MCF 10A (cell line): ENCODE data around the gene UTP11. TPM values are rescaled to one million over a fixed set of nuclear protein-coding genes. Genes with fewer than 3 reads are reported as not detected.

Experiments
- BruUV-seq: library from RNA; stranded (reverse); fragments of 400-500 nt; replicated peaks from 2 replicates; lab custom pipeline; 2021; lab: Mats Ljungman, UMichigan
- CTCF ChIA-PET: fragments of 300-600 bp; sonication (Branson Sonifier 250); formaldehyde crosslinking; extraction: SDS; loops from one replicate; lab custom pipeline; 2021; ENCODE audit warnings: antibody characterized with exemption, inconsistent platforms; lab: Yijun Ruan, JAX
- POLR2A ChIA-PET: fragments of 300-600, 350-650 bp; sonication (Branson Sonifier 250); formaldehyde crosslinking; extraction: SDS; loops from one replicate; lab custom pipeline; 2020; ENCODE audit warnings: antibody characterized with exemption, inconsistent platforms; lab: Yijun Ruan, JAX
- DNase-seq: peaks from one replicate; pipeline ENCODE4 v3.0.0-alpha.2; 2018; ENCODE audit not compliant: unreplicated experiment
- H3K27ac Mint-ChIP-seq: one replicate; pipeline ENCODE4 v1.8.0; 2022; ENCODE audit warnings: mild to moderate bottlenecking, low read depth, mixed read lengths; ENCODE audit not compliant: unreplicated experiment
- H3K27me3 Mint-ChIP-seq: one replicate; pipeline ENCODE4 v1.8.0; 2022; ENCODE audit warnings: mixed read lengths; ENCODE audit not compliant: insufficient read depth, unreplicated experiment
- H3K36me3 Mint-ChIP-seq: one replicate; pipeline ENCODE4 v1.8.0; 2022; ENCODE audit warnings: mild to moderate bottlenecking, moderate library complexity, mixed read lengths; ENCODE audit not compliant: insufficient read depth, unreplicated experiment
- H3K4me1 Mint-ChIP-seq: one replicate; pipeline ENCODE4 v1.8.0; 2022; ENCODE audit warnings: mixed read lengths; ENCODE audit not compliant: insufficient read depth, unreplicated experiment
- H3K4me3 Mint-ChIP-seq: one replicate; pipeline ENCODE4 v1.8.0; 2022; ENCODE audit warnings: mild to moderate bottlenecking, moderate library complexity, mixed read lengths; ENCODE audit not compliant: unreplicated experiment
- H3K9me3 Mint-ChIP-seq: one replicate; pipeline ENCODE4 v1.8.0; 2022; ENCODE audit warnings: mixed read lengths; ENCODE audit not compliant: unreplicated experiment
- intact Hi-C: fragments of 100-400 bp; cut with micrococcal nuclease; formaldehyde crosslinking; loops from 2 replicates; pipeline ENCODE4 v1.14.1; 2022
- total RNA-seq: library from RNA; stranded (reverse); gene quantifications from 2 replicates; pipeline ENCODE4 v1.2.3, GENCODE V29; 2022
- TF ChIP-seq, protein P1 (sequence below): fragments of 200-600 bp; IDR thresholded peaks from one replicate; pipeline ENCODE4 v1.8.0; 2022; ENCODE audit warnings: antibody characterized with exemption, mild to moderate bottlenecking; ENCODE audit not compliant: unreplicated experiment

The UTP11 gene
- total RNA-seq, 1 experiment from 2014 or later: 66.5 TPM

DNA sequence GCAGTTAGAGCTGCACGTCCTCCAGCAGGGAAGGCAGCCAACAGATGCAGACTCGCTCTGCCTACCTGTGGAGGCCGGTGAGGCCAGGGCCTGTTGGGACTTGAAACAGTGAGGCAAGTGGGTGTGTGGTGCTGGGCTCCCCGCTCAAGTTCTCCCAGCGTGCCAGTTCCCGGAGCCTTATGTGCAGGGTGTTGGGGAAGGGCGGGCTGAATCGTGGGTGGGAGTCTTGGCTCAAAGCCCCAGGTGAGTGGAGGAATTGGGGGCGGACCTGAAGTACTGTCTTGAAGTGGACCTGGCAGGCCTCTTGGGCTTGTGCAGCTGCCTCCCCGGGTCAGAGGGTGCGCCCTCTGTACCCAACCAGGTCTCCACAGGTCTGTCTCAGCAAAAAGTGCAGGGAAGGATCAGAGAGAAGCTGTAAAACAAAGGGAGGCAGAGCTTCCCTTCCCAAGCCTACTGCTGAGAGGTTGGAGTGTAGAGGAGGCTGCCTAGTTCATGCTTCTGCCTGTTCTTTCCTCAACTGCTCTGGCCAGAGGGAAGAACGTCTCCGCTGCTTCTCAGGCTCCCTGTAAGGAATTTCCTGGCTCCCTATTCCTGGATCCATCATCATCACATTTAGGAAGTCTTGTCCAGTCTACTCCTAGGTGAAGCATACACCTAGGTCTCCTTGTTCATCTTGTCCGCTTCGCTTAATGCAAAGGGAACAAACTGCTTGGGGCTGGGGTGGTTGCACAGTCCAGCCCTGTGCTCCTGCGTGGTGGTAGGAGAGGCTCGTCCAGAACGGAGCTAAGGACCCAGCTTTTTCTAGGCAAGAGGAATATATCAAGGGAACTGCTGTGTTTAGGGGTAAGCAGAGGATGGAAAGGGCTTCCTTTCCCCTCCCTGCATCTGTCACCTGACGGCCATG, 14.9 kb downstream of the UTP11 start:
- Mint-ChIP-seq H3K36me3 (peaks cover 44% of the 10 kb centered on the region), H3K27ac (peak overlapping the region; percentile 54), H3K9me3 (no peaks in the 10 kb centered on the region), H3K4me1 (peaks cover 41% of the 10 kb centered on the region), H3K27me3 (no peaks in the 10 kb centered on the region), H3K4me3 (peak overlapping the region; percentile 38)
- peak; percentile 92 for DNase-seq
- CTCF ChIA-PET: interaction anchor here (0.6 to 5.3 kb wide), 42 partner anchors 8 to 818 kb away, joined by 3 to 58 read pairs (median 4); partner anchors contain the start of gene UTP11
- intact Hi-C loops: loop anchor here (2.0 to 5.0 kb wide), 2 partner anchors 35 to 125 kb away; no protein-coding TSS in a partner anchor
- POLR2A ChIA-PET: interaction anchor here (0.6 to 6.1 kb wide), 22 partner anchors 9 to 964 kb away, joined by 3 to 42 read pairs (median 4); partner anchors contain the start of genes POU3F1, RRAGC and UTP11
- TF ChIP-seq, protein P1, sequence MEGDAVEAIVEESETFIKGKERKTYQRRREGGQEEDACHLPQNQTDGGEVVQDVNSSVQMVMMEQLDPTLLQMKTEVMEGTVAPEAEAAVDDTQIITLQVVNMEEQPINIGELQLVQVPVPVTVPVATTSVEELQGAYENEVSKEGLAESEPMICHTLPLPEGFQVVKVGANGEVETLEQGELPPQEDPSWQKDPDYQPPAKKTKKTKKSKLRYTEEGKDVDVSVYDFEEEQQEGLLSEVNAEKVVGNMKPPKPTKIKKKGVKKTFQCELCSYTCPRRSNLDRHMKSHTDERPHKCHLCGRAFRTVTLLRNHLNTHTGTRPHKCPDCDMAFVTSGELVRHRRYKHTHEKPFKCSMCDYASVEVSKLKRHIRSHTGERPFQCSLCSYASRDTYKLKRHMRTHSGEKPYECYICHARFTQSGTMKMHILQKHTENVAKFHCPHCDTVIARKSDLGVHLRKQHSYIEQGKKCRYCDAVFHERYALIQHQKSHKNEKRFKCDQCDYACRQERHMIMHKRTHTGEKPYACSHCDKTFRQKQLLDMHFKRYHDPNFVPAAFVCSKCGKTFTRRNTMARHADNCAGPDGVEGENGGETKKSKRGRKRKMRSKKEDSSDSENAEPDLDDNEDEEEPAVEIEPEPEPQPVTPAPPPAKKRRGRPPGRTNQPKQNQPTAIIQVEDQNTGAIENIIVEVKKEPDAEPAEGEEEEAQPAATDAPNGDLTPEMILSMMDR: no peak
- no TSS peak for BruUV-seq

DNA sequence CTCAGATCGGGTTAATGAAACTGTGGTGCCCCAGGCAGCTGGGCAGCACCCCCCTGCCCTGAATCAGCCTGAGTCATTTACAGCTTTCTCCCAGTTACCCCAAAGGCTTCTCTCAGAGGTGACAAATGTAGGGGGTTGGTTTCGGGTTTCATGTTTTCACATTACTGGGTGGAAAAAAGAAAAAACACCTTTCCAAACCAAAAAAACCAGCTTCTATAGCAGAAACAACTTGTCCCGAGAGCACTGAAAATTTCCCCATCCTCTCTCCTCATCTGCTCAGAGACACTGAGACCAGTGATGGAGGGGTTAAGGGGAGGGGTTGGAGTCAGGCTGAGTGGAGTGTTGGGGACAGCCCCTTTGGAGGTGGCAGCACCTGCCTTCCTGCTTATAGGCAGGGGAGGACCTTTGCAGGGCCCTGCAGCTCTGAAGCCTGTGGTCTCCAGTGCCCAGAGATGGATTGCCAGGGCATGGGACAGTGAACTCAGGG, 15.6 kb downstream of the UTP11 start:
- H3K36me3 Mint-ChIP-seq: peaks cover 37% of the 10 kb centered on the region
- DNase-seq: peak; percentile 66
- H3K27me3 Mint-ChIP-seq: no peaks in the 10 kb centered on the region
- CTCF ChIA-PET: interaction anchor here (0.6 to 5.3 kb wide), 19 partner anchors 9 to 811 kb away, joined by 3 to 58 read pairs (median 6); partner anchors contain the start of gene UTP11
- peak overlapping the region; percentile 85 for H3K27ac Mint-ChIP-seq
- BruUV-seq: no TSS peak
- no peak overlapping the region for H3K4me3 Mint-ChIP-seq
- intact Hi-C loops: loop anchor here (5.0 kb wide), 1 partner anchor 34 kb away; no protein-coding TSS in a partner anchor
- POLR2A ChIA-PET: interaction anchor here (0.6 to 6.1 kb wide), 12 partner anchors 9 to 832 kb away, joined by 3 to 42 read pairs (median 4); partner anchors contain the start of genes POU3F1, RRAGC and UTP11
- no peaks in the 10 kb centered on the region for H3K9me3 Mint-ChIP-seq
- H3K4me1 Mint-ChIP-seq: peaks cover 41% of the 10 kb centered on the region
- TF ChIP-seq, protein P1: no peak

DNA sequence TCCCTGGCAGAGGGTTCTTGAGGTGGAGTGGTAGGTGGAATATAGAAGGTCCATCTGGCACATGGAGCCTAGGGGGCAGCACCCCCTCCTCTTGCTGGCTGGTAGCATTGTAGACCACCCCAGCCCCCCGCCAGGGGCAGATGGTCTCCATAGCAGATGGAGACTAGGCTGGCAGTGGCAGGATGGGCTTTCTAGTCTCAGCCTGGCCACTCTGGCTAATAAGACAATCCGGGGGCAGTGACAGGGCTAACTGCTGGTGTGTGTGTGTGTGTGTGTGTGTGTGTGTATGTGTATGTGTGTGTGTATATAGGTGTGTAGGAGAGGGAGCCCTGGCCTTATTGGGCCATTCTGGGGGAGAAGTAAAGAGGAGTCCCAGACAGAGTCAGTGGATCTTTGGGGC, 16.1 kb downstream of the UTP11 start:
- peaks cover 32% of the 10 kb centered on the region for H3K36me3 Mint-ChIP-seq
- CTCF ChIA-PET: interaction anchor here (0.7 to 5.3 kb wide), 6 partner anchors 12 to 790 kb away, joined by 3 to 58 read pairs (median 14); partner anchors contain the start of gene UTP11
- H3K27me3 Mint-ChIP-seq: no peaks in the 10 kb centered on the region
- intact Hi-C loops: loop anchor here (5.0 kb wide), 1 partner anchor 34 kb away; no protein-coding TSS in a partner anchor
- BruUV-seq: no TSS peak
- TF ChIP-seq, protein P1: no peak
- H3K27ac Mint-ChIP-seq: peak overlapping the region; percentile 85
- peaks cover 41% of the 10 kb centered on the region for H3K4me1 Mint-ChIP-seq
- H3K4me3 Mint-ChIP-seq: no peak overlapping the region
- POLR2A ChIA-PET: interaction anchor here (0.9 to 6.1 kb wide), 5 partner anchors 10 to 791 kb away, joined by 3 to 42 read pairs (median 3); partner anchors contain the start of genes POU3F1 and UTP11
- DNase-seq: no peak
- no peaks in the 10 kb centered on the region for H3K9me3 Mint-ChIP-seq
